KBM-7 (cell line): ENCODE data around the gene ICAM1.
"Not testable (repeated sequence)": the region's sequence is repeated elsewhere in the genome, so short reads cannot be mapped to it uniquely, and the experiment has no call there.

Experiments used
- DNase-seq: peaks from one replicate; pipeline ENCODE4 v3.0.0-alpha.2; 2015
- in situ Hi-C: fragments of 300-500 bp; cut with MboI; formaldehyde crosslinking; loops from 2 replicates; pipeline ENCODE4 v1.14.3; 2020; ENCODE audit warnings: low sequenced_read_pairs, low pct_unique_long_range_greater_than_20kb, mixed read lengths

Gene ICAM1

DNA sequence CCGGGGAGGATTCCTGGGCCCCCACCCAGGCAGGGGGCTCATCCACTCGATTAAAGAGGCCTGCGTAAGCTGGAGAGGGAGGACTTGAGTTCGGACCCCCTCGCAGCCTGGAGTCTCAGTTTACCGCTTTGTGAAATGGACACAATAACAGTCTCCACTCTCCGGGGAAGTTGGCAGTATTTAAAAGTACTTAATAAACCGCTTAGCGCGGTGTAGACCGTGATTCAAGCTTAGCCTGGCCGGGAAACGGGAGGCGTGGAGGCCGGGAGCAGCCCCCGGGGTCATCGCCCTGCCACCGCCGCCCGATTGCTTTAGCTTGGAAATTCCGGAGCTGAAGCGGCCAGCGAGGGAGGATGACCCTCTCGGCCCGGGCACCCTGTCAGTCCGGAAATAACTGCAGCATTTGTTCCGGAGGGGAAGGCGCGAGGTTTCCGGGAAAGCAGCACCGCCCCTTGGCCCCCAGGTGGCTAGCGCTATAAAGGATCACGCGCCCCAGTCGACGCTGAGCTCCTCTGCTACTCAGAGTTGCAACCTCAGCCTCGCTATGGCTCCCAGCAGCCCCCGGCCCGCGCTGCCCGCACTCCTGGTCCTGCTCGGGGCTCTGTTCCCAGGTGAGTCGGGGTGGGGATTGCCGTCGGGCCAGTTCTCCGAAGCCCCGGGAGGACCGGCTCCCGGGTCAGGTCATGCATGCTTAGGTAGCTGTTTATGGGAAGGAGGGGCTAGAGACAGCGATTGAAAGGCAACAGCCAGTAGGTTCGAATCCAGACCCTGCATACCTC, at the start of gene ICAM1:
ICAM1 (plus strand) TSS at position 505 of the 779 bp plus-strand sequence; CDS start at position 545, 40 bp downstream.
- peak; percentile 82 for DNase-seq
- in situ Hi-C loops = no loop called here

DNA sequence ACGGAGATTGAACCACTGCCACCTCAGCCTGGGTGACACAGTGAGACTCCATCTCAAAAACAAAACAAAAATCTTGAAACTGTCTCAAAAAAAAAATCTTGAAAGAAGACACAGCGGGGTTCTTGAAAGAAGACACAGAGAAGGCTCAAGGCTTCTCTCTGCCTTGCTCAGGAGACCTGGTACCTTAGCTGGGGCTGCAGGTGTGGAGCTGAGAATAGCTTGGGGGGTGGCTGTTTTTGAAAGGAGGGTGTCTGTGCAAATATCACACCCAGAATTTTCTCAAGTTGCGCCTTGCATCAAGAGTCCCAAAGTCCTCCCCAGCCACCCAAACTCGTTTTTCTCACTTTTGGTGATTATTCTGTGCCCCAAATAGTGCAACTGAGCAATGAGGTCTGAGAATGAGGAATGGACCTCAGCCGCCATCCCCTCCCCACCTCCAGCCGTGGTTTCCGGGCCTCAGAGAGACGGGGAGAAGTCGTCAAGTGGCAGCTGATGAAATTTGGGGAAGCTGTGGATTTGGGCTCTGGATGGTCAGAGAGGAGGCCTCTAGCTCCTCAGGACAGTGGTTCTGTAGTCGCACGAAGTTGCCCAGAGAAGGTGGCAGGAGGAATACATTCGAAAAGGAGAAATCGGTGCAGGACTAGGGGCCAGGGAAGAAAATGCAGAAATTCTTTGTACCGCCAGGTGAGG, 48.6 kb upstream of the ICAM1 start:
- peak; percentile 42 for DNase-seq
- in situ Hi-C loops = no loop called here

GRCh38 chr19:10223488-10224213, 47.3 kb upstream of the ICAM1 start:
- in situ Hi-C loops = no loop called here
- no peak for DNase-seq

- DNase-seq = no peak
- in situ Hi-C loops = no loop called here
Measured at GRCh38 chr19:10224337-10224736, 46.6 kb upstream of the ICAM1 start.

DNA sequence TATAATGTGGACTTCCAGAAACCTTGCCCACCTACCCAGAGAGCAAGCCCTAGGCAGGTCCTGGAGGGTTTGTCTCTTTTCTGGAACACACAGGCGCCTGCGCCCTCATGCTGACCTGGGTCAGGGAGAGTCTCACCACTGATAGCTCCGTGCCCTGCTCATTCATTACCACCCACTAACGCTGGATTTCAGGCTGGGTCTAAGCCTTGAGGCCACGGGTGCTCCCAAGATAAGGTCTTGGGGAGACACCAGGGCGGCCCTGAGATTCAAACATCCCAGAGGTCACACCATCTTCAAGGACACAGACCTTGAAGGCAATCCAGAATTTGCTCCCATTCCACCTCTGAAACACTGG, 44.9 kb upstream of the ICAM1 start:
- in situ Hi-C loops = no loop called here
- no peak for DNase-seq

- DNase-seq = no peak
- in situ Hi-C loops = no loop called here
Measured at GRCh38 chr19:10226376-10227025, 44.4 kb upstream of the ICAM1 start.

DNA sequence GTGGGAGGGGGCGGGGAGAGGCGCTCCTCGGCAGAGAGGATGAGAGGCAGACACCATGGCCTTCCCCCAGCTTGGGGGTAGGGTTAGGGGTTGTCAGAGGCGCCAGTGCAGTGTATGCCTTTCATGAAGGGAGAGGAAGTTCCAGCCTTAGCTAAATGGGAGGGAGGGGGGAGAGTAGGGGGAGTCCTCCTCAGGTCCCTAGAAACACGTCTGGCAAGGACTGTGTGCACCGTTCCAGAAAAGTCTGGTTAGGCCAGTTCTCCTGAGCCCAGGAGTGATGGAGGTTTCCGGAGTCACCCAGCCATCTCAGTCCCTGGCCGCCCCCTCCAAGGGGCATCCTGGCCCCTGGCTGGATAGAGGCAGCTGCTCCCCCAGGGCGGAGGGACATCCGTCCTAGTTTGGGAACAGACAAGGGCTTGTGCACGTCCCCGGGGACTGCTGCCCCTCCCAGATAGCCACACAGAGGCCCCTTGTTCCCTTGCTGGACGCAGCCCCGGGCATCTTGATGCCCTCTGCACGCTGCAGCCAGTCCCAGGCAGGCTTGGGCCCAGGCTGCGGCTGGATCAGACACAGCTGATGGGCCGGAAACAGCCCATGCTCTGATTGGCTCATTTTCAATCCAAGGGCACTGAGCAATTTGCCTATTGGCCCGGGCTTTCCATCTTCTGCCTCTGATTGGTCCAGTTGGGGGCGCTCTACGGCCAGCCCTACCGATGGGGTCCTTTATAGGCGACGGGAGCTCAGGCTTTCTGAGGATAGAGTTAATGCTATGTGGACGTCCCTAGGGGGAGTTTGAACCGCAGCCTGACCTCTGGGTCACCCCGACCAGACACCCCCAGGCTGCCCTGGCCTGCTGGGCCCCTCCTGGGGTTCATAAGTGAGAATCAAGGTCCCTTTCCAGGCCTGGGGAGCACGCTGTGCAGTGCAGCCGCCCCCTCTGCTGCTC, 43.6 kb upstream of the ICAM1 start:
- in situ Hi-C loops = no loop called here
- DNase-seq = no peak

DNA sequence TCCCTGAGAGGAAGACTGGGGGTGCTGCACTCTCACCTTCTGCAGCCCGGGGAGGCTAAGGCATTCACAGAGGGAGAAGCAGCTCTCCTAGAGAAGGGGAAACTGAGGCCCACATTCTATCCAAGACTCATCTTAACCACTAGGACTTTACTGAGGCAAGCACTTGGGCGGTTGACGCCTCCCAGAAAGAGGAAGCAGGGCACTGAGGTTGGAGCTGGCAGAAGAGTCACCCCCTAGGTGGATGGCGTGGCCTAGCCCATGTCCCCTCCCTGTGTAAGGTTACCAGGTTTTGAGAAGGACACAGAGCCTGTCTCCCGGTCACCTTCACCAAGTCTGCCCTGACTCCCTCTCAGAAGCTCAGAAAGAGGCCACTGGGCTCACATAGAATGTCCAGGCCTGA, 42.5 kb upstream of the ICAM1 start:
- in situ Hi-C loops = no loop called here
- DNase-seq = peak; percentile 35

DNA sequence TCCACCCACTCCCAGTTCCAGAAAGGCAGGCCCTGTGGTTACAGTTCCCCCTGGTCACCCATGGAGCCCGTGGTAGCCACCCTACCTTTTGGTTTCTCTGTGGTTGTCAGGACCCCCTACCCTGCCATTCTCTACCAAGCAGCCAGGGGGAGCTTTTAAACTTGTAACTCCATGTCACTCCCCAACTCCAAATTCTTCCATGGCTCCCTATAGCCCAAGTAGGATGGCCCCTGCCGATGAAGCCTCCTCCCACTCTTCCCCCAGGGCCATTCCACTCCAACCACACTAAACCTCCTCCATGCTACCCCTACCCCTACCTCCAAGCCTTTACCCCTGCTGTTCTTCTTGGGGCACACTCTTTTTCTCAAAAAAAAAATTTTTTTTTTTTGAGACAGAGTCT, 42.0 kb upstream of the ICAM1 start:
- in situ Hi-C loops = no loop called here
- DNase-seq = peak; percentile 61

DNA sequence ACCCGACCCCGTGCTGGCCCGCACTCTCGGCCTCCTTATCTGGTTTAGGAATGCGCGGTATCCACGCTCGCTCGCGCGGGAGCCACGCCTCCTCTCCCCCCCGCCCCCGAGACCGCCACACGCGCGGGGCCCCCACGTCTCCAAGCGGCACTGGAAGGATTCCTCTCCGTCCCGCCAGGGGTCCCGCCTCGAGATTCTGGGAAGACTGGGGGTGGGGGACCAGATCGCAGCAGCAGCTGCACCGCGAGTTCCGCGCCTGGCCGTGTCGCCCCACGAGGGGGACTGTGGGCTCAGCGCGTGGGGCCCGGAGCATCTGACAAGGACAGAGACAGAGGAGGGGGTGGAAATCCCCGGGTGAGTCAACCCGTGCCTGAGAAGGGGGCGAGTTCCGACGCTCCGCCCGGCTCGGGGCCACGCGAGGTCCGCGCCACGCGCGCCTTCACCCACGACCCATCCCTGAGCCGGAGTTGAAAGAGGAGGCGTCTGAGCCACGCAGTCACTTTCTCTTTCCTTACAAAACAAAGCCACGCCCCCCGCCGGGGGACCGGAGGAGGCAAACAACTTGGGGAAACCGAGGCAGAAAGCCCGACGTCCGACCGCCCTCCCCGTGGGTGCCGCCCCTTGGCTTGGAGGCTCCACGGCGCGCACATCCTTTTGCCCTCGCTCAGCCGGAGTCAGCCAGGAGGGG, 40.6 kb upstream of the ICAM1 start:
- DNase-seq = no peak
- in situ Hi-C loops = no loop called here

GRCh38 chr19:10230861-10231611, 39.9 kb upstream of the ICAM1 start, which contains the start of gene S1PR2:
TSS of gene S1PR2 (minus strand) at chr19:10231331. CDS start at chr19:10224905, 6,426 bp downstream.
- DNase-seq = peak; percentile 73
- in situ Hi-C loops = no loop called here

DNA sequence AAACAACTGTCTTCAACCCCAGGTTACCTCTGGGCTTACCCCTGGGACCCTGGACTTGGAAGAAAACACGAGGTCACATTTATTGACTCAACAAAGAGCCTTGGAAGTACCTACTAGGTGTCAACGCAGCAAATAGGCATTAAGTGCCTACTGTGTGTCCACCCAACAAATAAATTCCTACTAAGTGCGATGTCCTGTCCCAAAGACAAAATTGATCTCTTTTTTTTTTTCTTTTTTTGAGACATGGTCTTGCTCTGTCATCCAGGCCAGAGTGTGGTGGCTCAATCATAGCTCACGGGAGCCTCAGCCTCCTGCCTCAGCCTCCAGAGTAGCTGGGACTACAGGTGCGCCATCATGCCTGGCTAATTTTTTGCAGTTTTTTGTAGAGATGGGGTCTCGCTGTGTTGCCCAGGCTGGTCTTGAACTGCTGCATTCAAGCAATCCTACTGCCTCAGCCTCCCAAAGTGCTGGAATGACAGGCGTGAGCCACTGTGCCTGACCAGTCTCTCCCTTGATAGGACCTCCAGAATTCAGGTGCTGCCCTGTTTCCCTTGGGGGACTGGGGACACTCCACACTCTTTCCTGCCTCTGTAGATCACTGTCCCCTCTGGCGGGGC, 39.2 kb upstream of the ICAM1 start:
- DNase-seq = no peak
- in situ Hi-C loops = no loop called here

GRCh38 chr19:10233946-10234345, 37.0 kb upstream of the ICAM1 start:
- in situ Hi-C loops = no loop called here

DNA sequence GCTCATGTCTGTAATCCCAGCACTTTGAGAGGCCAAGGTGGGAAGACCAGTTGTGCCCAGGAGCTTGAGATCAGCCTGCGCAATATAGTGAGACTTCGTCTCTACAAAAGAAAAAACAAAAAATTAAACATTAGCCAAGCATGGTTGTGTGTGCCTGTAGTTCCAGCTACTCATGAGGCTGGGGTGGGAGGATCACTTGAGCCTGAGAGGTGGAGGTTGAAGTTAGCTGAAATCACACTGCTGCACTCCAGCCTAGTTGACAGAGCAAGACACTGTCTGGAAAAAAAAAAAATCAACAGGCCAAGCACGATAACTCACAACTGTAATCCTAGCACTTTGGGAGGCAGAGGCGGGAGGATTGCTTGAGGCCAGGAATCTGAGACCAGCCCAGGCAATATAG, 35.9 kb upstream of the ICAM1 start:
- DNase-seq = no peak
- in situ Hi-C loops = no loop called here

More at GRCh38 chr19:10233946-10234345, 37.0 kb upstream of the ICAM1 start:
- DNase-seq = no peak

DNA sequence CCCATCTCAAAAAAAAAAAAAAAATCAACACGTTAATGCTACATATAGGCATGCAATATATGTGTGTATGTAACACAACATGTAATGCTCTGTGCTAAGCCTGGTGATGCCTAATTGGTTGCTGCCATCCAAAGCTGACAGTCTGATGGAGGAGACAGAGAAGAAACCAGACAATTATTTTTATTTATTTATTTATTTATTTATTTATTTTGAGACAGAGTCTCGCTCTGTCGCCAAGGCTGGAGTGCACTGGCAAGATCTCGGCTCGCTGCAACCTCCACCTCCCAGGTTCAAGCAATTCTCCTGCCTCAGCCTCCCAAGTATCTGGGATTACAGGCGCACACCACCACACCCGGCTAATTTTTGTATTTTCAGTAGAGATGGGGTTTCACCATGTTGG, 35.5 kb upstream of the ICAM1 start:
- in situ Hi-C loops, DNase-seq: not testable (repeated sequence)

DNA sequence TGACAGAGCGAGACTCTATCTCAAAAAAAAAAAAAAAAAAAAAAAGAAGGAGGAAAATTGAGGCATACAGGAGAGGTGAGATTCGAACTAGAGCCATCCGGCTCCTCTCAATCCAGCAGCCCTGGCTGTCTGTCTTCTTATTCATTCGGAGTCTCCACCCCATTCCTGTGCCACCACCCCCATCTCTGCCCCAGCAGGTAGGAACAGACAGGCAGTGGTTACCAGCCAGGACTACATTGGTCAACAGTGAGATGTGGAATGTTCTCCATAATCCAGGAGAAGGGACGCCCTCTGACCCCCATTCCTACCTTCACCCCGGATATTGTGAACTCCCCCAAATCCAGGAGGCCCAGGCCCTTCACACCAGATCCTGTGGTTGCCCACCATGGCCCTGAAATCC, 33.2 kb upstream of the ICAM1 start:
- no peak for DNase-seq
- in situ Hi-C loops = no loop called here
